HEK293 (cell line): Measurements from ENCODE around the gene KIF23.

Experiments used
- CTCF ChIA-PET: fragments of 350-600 bp; formaldehyde crosslinking; extraction: SDS; loops from one replicate; lab custom pipeline; 2021; ENCODE audit warnings: antibody characterized with exemption; lab: Yijun Ruan, JAX
- POLR2A ChIA-PET: fragments of 300-600 bp; formaldehyde crosslinking; extraction: SDS; loops from one replicate; lab custom pipeline; 2020; ENCODE audit warnings: antibody characterized with exemption, inconsistent platforms; lab: Yijun Ruan, JAX
- H3K27ac ChIP-seq: fragments of 200-500 bp; sonication (Bioruptor generic); 2 replicates; pipeline ENCODE4 v1.5.1; 2014; ENCODE audit warnings: low read depth, low read length, control low read depth, inconsistent platforms; ENCODE audit errors: extremely low read depth
- H3K36me3 ChIP-seq, 2 experiments: fragments of 200-500 bp in 1 of 2; sonication (Bioruptor generic) in 1 of 2; 1 replicate in 1 of 2; 2 replicates in 1 of 2; pipeline ENCODE4 v1.5.1; 2014 to 2017; ENCODE audit warnings: inconsistent platforms in 2 of 2, low read length in 2 of 2; ENCODE audit not compliant: control insufficient read depth in 2 of 2, insufficient read depth in 1 of 2
- H3K4me1 ChIP-seq: fragments of 200-500 bp; sonication (Bioruptor generic); 2 replicates; pipeline ENCODE4 v1.5.1; 2014; ENCODE audit warnings: mild to moderate bottlenecking, low read length, inconsistent platforms; ENCODE audit not compliant: control insufficient read depth, insufficient read depth
- H3K4me3 ChIP-seq: 2 replicates; pipeline ENCODE4 v1.5.1; 2011; ENCODE audit warnings: low read depth, mild to moderate bottlenecking, control low read depth, low read length, moderate library complexity
- H3K9me3 ChIP-seq: fragments of 200-500 bp; sonication (Bioruptor generic); 2 replicates; pipeline ENCODE4 v1.5.1; 2014; ENCODE audit warnings: low read depth, low read length, inconsistent platforms; ENCODE audit not compliant: control insufficient read depth, insufficient read depth
- REST ChIP-seq: fragments of 450-650 bp; formaldehyde crosslinking; IDR thresholded peaks from 2 replicates; pipeline ENCODE4 v1.5.1; 2016; ENCODE audit warnings: missing biosample characterization, missing genetic modification characterization
- TSHZ1 ChIP-seq: fragments of 450-650 bp; formaldehyde crosslinking; IDR thresholded peaks from 2 replicates; pipeline ENCODE4 v1.5.1; 2016; ENCODE audit warnings: missing biosample characterization, missing genetic modification characterization, borderline replicate concordance
- YY2 ChIP-seq: fragments of 450-650 bp; formaldehyde crosslinking; IDR thresholded peaks from 2 replicates; pipeline ENCODE4 v1.5.1; 2016; ENCODE audit warnings: missing biosample characterization, missing genetic modification characterization
- ZBTB26 ChIP-seq: fragments of 450-650 bp; formaldehyde crosslinking; optimal IDR thresholded peaks from 2 replicates; pipeline ENCODE3; 2016; ENCODE audit warnings: missing biosample characterization, mild to moderate bottlenecking, missing genetic modification characterization
- ZNF155 ChIP-seq: fragments of 450-650 bp; formaldehyde crosslinking; IDR thresholded peaks from 2 replicates; pipeline ENCODE4 v1.5.1; 2016; ENCODE audit warnings: missing biosample characterization, missing genetic modification characterization
- ZNF2 ChIP-seq: fragments of 450-650 bp; formaldehyde crosslinking; IDR thresholded peaks from 2 replicates; pipeline ENCODE4 v1.5.1; 2016; ENCODE audit warnings: missing biosample characterization, missing genetic modification characterization
- ZNF274 ChIP-seq, 2 experiments: fragments of 200-500 bp in 1 of 2; fragments of 450-650 bp in 1 of 2; sonication (Bioruptor generic) in 1 of 2; formaldehyde crosslinking in 1 of 2; IDR thresholded peaks; 2 replicates each; pipeline versions ENCODE4 v1.5.1 to v1.6.1; 2014 to 2016; ENCODE audit warnings: borderline replicate concordance in 1 of 2, inconsistent platforms in 1 of 2, low read length in 1 of 2, missing biosample characterization in 1 of 2, missing genetic modification characterization in 1 of 2
- ZNF280D ChIP-seq: fragments of 450-650 bp; formaldehyde crosslinking; IDR thresholded peaks from 2 replicates; pipeline ENCODE4 v1.5.1; 2016; ENCODE audit warnings: missing biosample characterization, missing genetic modification characterization
- ZNF292 ChIP-seq: fragments of 450-650 bp; formaldehyde crosslinking; IDR thresholded peaks from 2 replicates; pipeline ENCODE4 v1.5.1; 2016; ENCODE audit warnings: low read depth, missing biosample characterization, missing genetic modification characterization, borderline replicate concordance
- ZNF324 ChIP-seq: fragments of 450-650 bp; formaldehyde crosslinking; IDR thresholded peaks from 2 replicates; pipeline ENCODE4 v1.5.1; 2016; ENCODE audit warnings: missing biosample characterization, missing genetic modification characterization
- ZNF391 ChIP-seq: fragments of 450-650 bp; formaldehyde crosslinking; IDR thresholded peaks from 2 replicates; pipeline ENCODE4 v1.5.1; 2016; ENCODE audit warnings: low read depth, missing biosample characterization, missing genetic modification characterization, borderline replicate concordance
- ZNF426 ChIP-seq: fragments of 450-650 bp; formaldehyde crosslinking; IDR thresholded peaks from 2 replicates; pipeline ENCODE4 v1.5.1; 2017; ENCODE audit warnings: missing biosample characterization, missing genetic modification characterization, mild to moderate bottlenecking, inconsistent platforms, moderate library complexity
- ZNF513 ChIP-seq: fragments of 450-650 bp; IDR thresholded peaks from 2 replicates; pipeline ENCODE4 v1.5.1; 2018; ENCODE audit warnings: missing biosample characterization, missing genetic modification characterization
- ZNF529 ChIP-seq: fragments of 450-650 bp; formaldehyde crosslinking; IDR thresholded peaks from 2 replicates; pipeline ENCODE4 v1.5.1; 2017; ENCODE audit warnings: missing genetic modification characterization, missing biosample characterization; ENCODE audit not compliant: insufficient replicate concordance
- ZNF785 ChIP-seq: fragments of 450-650 bp; formaldehyde crosslinking; IDR thresholded peaks from 2 replicates; pipeline ENCODE4 v1.5.1; 2016; ENCODE audit warnings: missing biosample characterization, missing genetic modification characterization
- ZNF837 ChIP-seq: fragments of 450-650 bp; formaldehyde crosslinking; IDR thresholded peaks from 2 replicates; pipeline ENCODE4 v1.5.1; 2016; ENCODE audit warnings: missing biosample characterization, missing genetic modification characterization
- ZSCAN16 ChIP-seq: fragments of 450-650 bp; formaldehyde crosslinking; IDR thresholded peaks from 2 replicates; pipeline ENCODE4 v1.5.1; 2016; ENCODE audit warnings: missing biosample characterization, missing genetic modification characterization
- TF ChIP-seq, protein P1 (sequence below): fragments of 450-650 bp; formaldehyde crosslinking; IDR thresholded peaks from 2 replicates; pipeline ENCODE4 v1.5.1; 2016; ENCODE audit warnings: missing biosample characterization, missing genetic modification characterization

Gene KIF23

DNA sequence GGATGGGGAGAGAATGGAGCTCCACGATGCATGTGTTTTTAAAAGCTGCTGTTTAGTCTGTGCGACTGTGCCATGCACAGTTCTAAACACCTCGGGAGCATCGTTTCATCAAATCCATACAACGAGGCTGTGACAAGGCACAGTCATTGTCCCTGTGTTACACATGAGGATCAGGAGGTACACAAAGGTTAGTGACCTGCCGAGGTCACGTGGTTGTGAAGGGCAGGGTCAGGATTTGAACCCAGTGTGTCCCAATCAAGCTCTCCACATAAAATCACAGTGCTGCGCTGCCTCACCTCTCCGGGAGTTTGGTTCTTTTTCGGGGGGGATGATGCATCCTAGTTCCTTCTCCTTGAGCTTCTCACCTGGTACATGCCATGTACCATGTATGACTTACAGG lies 18.7 kb upstream of the KIF23 start:
- Histone ChIP-seq H3K4me1 (no peaks in the 10 kb centered on the region; the same call in 1 of the 2 replicates), H3K9me3 (no peaks in the 10 kb centered on the region), H3K27ac (no peak overlapping the region), H3K4me3 (no peak overlapping the region), H3K36me3 (no peaks in the 10 kb centered on the region)
- POLR2A ChIA-PET: no interaction called here
- TF ChIP-seq ZNF785 (tag by site-specific recombination): no peak
- TF ChIP-seq ZNF274 (IDR thresholded peaks at IDR 0.05; ENCODE audit: low read length): no peak
- no peak for TF ChIP-seq ZNF274 (tag by site-specific recombination; IDR thresholded peaks at IDR 0.05; ENCODE audit: borderline replicate concordance)
- TF ChIP-seq ZNF529 (tag by site-specific recombination): no peak
- TF ChIP-seq ZNF513: no peak
- TF ChIP-seq REST (tag by site-specific recombination): no peak
- TF ChIP-seq ZNF391 (tag by site-specific recombination): no peak
- no peak for TF ChIP-seq ZNF155 (tag by site-specific recombination)
- TF ChIP-seq ZBTB26: no peak
- TF ChIP-seq ZNF280D (tag by site-specific recombination): no peak
- no peak for TF ChIP-seq ZNF837
- TF ChIP-seq ZNF292 (tag by site-specific recombination): no peak
- TF ChIP-seq TSHZ1: no peak
- TF ChIP-seq ZSCAN16 (tag by site-specific recombination): no peak
- no peak for TF ChIP-seq YY2 (tag by site-specific recombination)
- no peak for TF ChIP-seq ZNF426
- TF ChIP-seq ZNF2 (tag by site-specific recombination): no peak
- TF ChIP-seq, protein P1, sequence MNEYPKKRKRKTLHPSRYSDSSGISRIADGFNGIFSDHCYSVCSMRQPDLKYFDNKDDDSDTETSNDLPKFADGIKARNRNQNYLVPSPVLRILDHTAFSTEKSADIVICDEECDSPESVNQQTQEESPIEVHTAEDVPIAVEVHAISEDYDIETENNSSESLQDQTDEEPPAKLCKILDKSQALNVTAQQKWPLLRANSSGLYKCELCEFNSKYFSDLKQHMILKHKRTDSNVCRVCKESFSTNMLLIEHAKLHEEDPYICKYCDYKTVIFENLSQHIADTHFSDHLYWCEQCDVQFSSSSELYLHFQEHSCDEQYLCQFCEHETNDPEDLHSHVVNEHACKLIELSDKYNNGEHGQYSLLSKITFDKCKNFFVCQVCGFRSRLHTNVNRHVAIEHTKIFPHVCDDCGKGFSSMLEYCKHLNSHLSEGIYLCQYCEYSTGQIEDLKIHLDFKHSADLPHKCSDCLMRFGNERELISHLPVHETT: no peak
- no peak for TF ChIP-seq ZNF324 (tag by site-specific recombination)
- CTCF ChIA-PET: interaction anchor here (0.6 to 5.3 kb wide), 25 partner anchors 9 to 472 kb away, joined by 3 to 51 read pairs (median 5); partner anchors contain the start of gene KIF23
